HepG2 (cell line): ENCODE measurements around the gene FBXO44. TPM values are rescaled to one million over a fixed set of nuclear protein-coding genes. Genes with fewer than 3 reads are reported as not detected.

Experiments
- ATAC-seq: fragments of 200-7000 bp; cut with Tn5 transposase; 3 replicates; pipeline ENCODE4 v1.9.1; 2020; ENCODE audit warnings: mild to moderate bottlenecking, moderate library complexity
- BruUV-seq: library from RNA; stranded (reverse); fragments of 400-500 nt; replicated peaks from 2 replicates; lab custom pipeline; 2021; lab: Mats Ljungman, UMichigan
- CTCF ChIA-PET: fragments of 300-600 bp; formaldehyde crosslinking; extraction: SDS; loops from one replicate; lab custom pipeline; 2021; ENCODE audit warnings: low total read pairs, inconsistent platforms, low intra/inter-chr PET ratio; lab: Yijun Ruan, JAX
- POLR2A ChIA-PET: fragments of 350-600 bp; sonication (Branson Sonifier 250); formaldehyde crosslinking; loops from one replicate; lab custom pipeline; 2020; ENCODE audit warnings: antibody characterized with exemption, inconsistent platforms; lab: Yijun Ruan, JAX
- DNase-seq: peaks from one replicate; pipeline ENCODE4 v3.0.0-alpha.2; 2015; ENCODE audit warnings: low spot score
- FAIRE-seq: peaks from 3 replicates; lab custom pipeline; 2011; peaks lifted over from hg19 to GRCh38; lab: Jason Lieb, UNC
- H2AFZ ChIP-seq: one replicate; pipeline ENCODE4 v1.6.1; 2011; ENCODE audit warnings: low read length, inconsistent platforms
- H3K27ac ChIP-seq: fragments of 300-600 bp; 3 replicates; pipeline ENCODE4 v1.8.0; 2011; ENCODE audit warnings: mixed run types, mild to moderate bottlenecking, mixed read lengths, low read length, inconsistent platforms; ENCODE audit not compliant: insufficient read depth; ENCODE audit errors: extremely low read length
- H3K27me3 ChIP-seq, 2 experiments: fragments of 200-600 bp in 1 of 2; 2 replicates in 1 of 2; 3 replicates in 1 of 2; pipeline versions ENCODE4 v1.6.0 to v1.8.0; 2011; ENCODE audit warnings: low read length in 2 of 2, mild to moderate bottlenecking in 2 of 2, moderate library complexity in 2 of 2, inconsistent platforms in 1 of 2; ENCODE audit not compliant: insufficient read depth in 2 of 2, control insufficient read depth in 1 of 2
- H3K36me3 ChIP-seq, 2 experiments: fragments of 200-600 bp in 1 of 2; replicated peaks in 1 of 2; 2 replicates in 1 of 2; 3 replicates in 1 of 2; pipeline versions ENCODE4 v1.5.1 to v1.8.0; 2011; ENCODE audit warnings: low read length in 2 of 2, inconsistent platforms in 1 of 2; ENCODE audit not compliant: insufficient read depth in 2 of 2, control insufficient read depth in 1 of 2
- H3K4me1 ChIP-seq: 2 replicates; pipeline ENCODE4 v1.5.1; 2012; ENCODE audit warnings: low read length, inconsistent platforms; ENCODE audit not compliant: insufficient read depth
- H3K4me2 ChIP-seq: 2 replicates; pipeline ENCODE4 v1.6.0; 2011; ENCODE audit warnings: low read depth, low read length, inconsistent platforms
- H3K4me3 ChIP-seq, 3 experiments: fragments of 200-600 bp in 1 of 3; sonication (generic), shearing (Covaris generic) in 1 of 3; replicated peaks in 1 of 3; 2 replicates each; pipeline ENCODE4 v1.5.1; 2011 to 2016; ENCODE audit warnings: low read length in 3 of 3, inconsistent platforms in 2 of 3, low read depth in 2 of 3, mild to moderate bottlenecking in 2 of 3, control low read depth in 1 of 3, mixed read lengths in 1 of 3; ENCODE audit not compliant: insufficient read depth in 1 of 3
- H3K79me2 ChIP-seq: one replicate; pipeline ENCODE4 v1.6.1; 2011; ENCODE audit warnings: low read length, inconsistent platforms; ENCODE audit not compliant: insufficient read depth
- H3K9ac ChIP-seq: 2 replicates; pipeline ENCODE4 v1.6.0; 2011; ENCODE audit warnings: mild to moderate bottlenecking, low read depth, low read length, inconsistent platforms; ENCODE audit not compliant: insufficient read depth
- H3K9me3 ChIP-seq: 2 replicates; pipeline ENCODE4 v1.5.1; 2012; ENCODE audit warnings: mild to moderate bottlenecking, low read length
- H4K20me1 ChIP-seq: 2 replicates; pipeline ENCODE4 v1.6.0; 2011; ENCODE audit warnings: inconsistent platforms, mild to moderate bottlenecking, low read length, moderate library complexity; ENCODE audit not compliant: insufficient read depth
- NCOR1 ChIP-seq: fragments of 200-600 bp; sonication (generic); IDR thresholded peaks from 2 replicates; pipeline ENCODE4 v1.7.0; 2017; ENCODE audit warnings: antibody characterized with exemption, low read length, borderline replicate concordance
- SIN3B ChIP-seq: fragments of 150-350 bp; IDR thresholded peaks from 2 replicates; pipeline ENCODE4 v1.6.1; 2014; ENCODE audit warnings: low read length
- ZBTB39 ChIP-seq: sonication (generic); formaldehyde crosslinking; IDR thresholded peaks from 2 replicates; pipeline ENCODE4 v1.5.0; 2020; ENCODE audit warnings: missing genetic modification reagents
- ZNF546 ChIP-seq: sonication (generic); formaldehyde crosslinking; conservative IDR thresholded peaks from 2 replicates; pipeline ENCODE4 v1.8.1; 2023; ENCODE audit warnings: mild to moderate bottlenecking, missing genetic modification reagents
- WGBS: methylation state at CpG from one replicate; pipeline ENCODE4 v1.1.6; 2017; ENCODE audit warnings: low lambda C conversion rate; 5-methylcytosine and 5-hydroxymethylcytosine counted together
- in situ Hi-C: cut with HindIII; loops from 2 replicates; pipeline ENCODE4 v1.10.0; 2017; ENCODE audit warnings: low pct_unique_long_range_greater_than_20kb; ENCODE audit not compliant: extremely low pct_ligation_motif_present
- intact Hi-C: fragments of 100-400 bp; cut with micrococcal nuclease; formaldehyde crosslinking; loops from one replicate; pipeline ENCODE4 v1.10.0; 2022; ENCODE audit not compliant: unreplicated experiment
- polyA plus RNA-seq, 8 experiments: library from polyadenylated mRNA; depleted of rRNA in 3 of 8; stranded (reverse) in 7 of 8; unstranded in 1 of 8; fragments of >200 nt; fragmentation: Illumina TruSeq in 4 of 8; extraction: Trizol in 4 of 8; gene quantifications; 2 replicates each; pipeline versions ENCODE4 v1.2.1 to v1.2.3, GENCODE V29; 2011 to 2016; ENCODE audit warnings: low read depth in 4 of 8, missing spikeins in 1 of 8, mixed read lengths in 1 of 8; ENCODE audit not compliant: insufficient read depth in 1 of 8
- total RNA-seq, 5 experiments: library from RNA; depleted of rRNA; stranded (reverse); fragments of >200 nt; fragmentation: Illumina TruSeq; extraction: Trizol; gene quantifications; 2 replicates each; pipeline ENCODE4 v1.2.3, GENCODE V29; 2016; ENCODE audit warnings: low read depth in 1 of 5

Gene FBXO44
- total and polyA plus RNA-seq, 2 of the 13 experiments (the other 11 are each of a cell fraction or from before 2014, with no cell fraction given), result 22.4 to 27.9 TPM

- H3K27ac ChIP-seq, result no peak overlapping the region
- TF ChIP-seq ZBTB39 (CRISPR knock-in tag) (no peak), NCOR1 (no peak)
- BruUV-seq, result no TSS peak
- H3K9me3 ChIP-seq, result no peaks in the 10 kb centered on the region
- no peak overlapping the region for H3K4me2 ChIP-seq
- no peaks in the 10 kb centered on the region for H4K20me1 ChIP-seq
- FAIRE-seq, result no peak
- POLR2A ChIA-PET, result no interaction called here
- CTCF ChIA-PET, result no interaction called here
- no peaks in the 10 kb centered on the region for H3K79me2 ChIP-seq
- in situ Hi-C loops, result no loop called here
- H3K4me1 ChIP-seq, result no peaks in the 10 kb centered on the region
- DNase-seq, result no peak
- H3K9ac ChIP-seq, result no peak overlapping the region
- no peak overlapping the region for H2AFZ ChIP-seq
- WGBS, result 0% methylated on average over 3 of the region's 3 CpGs
- ATAC-seq, result no peak; the same call in 2 of the 3 replicates
- no peak overlapping the region for H3K4me3 ChIP-seq
- H3K36me3 ChIP-seq, result no peaks in the 10 kb centered on the region
- peaks cover 5 to 46% of the 10 kb centered on the region in 2 experiments; a peak in 4 of 5 replicates for H3K27me3 ChIP-seq
- intact Hi-C loops, result no loop called here
Measured at GRCh38 chr1:11622398-11622797, 32.3 kb upstream of the FBXO44 start.

- H3K27ac ChIP-seq, result no peak overlapping the region
- H3K4me2 ChIP-seq, result no peak overlapping the region
- peaks cover 5 to 47% of the 10 kb centered on the region in 2 experiments; a peak in 4 of 5 replicates for H3K27me3 ChIP-seq
- H3K79me2 ChIP-seq, result no peaks in the 10 kb centered on the region
- ATAC-seq (no peak), FAIRE-seq (no peak), DNase-seq (no peak)
- H3K4me1 ChIP-seq, result no peaks in the 10 kb centered on the region
- in situ Hi-C loops (no loop called here), intact Hi-C loops (no loop called here)
- no peak overlapping the region for H2AFZ ChIP-seq
- POLR2A ChIA-PET, result no interaction called here
- no peak overlapping the region for H3K4me3 ChIP-seq
- no peaks in the 10 kb centered on the region for H3K9me3 ChIP-seq
- TF ChIP-seq SIN3B, result no peak
- no peak for TF ChIP-seq ZNF546 (CRISPR knock-in tag)
- no peaks in the 10 kb centered on the region for H3K36me3 ChIP-seq
- H3K9ac ChIP-seq, result no peak overlapping the region
- no TSS peak for BruUV-seq
- 38% methylated on average over 5 of the region's 8 CpGs for WGBS
- H4K20me1 ChIP-seq, result no peaks in the 10 kb centered on the region
- CTCF ChIA-PET, result no interaction called here
Measured at GRCh38 chr1:11623702-11624101, 31.0 kb upstream of the FBXO44 start.
